GM12873 (cell line): ENCODE measurements around the gene C10orf71.

ENCODE experiments used
- TF ChIP-seq, protein P1 (sequence below): IDR thresholded peaks from 2 replicates; pipeline ENCODE4 v1.5.1; 2012; ENCODE audit warnings: low read depth, mild to moderate bottlenecking, moderate library complexity, low read length, control low read depth; ENCODE audit not compliant: insufficient read depth; ENCODE audit errors: missing control alignments

Gene C10orf71

DNA sequence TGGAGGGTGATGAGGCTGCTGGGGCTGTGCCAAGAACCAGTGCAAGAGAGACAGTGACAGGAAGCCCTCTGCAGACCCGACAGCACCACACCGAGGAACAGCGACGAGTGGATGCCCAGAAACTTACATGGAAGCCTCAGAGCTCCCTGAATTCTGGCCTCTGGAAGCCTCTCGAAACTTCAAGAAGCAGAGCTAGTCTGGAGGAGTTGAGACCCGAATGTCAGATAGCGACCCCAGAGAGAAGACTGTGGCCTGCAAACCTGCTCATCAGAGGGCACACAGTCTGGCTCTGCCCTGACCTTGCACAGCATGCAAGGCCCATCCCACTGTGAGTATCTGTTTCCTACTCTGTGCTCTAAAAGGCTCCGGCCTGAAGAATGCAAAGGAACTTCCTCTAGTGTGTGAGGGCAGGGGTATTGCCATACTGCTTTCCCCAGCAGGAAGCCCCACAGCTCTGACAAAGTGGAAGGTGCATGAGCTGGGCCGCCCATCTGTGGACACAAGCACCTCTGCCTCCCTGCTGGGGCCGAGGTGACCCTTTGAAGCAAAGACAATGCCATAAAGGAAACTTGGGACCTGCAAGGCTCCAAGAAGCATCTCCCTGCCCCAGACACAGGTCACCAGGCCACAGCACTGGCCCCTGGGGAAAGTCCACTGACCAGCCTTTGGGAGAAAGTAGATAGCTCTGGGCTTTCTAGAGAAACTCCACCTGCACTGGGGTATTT, 10.5 kb upstream of the C10orf71 start:
- TF ChIP-seq, protein P1, sequence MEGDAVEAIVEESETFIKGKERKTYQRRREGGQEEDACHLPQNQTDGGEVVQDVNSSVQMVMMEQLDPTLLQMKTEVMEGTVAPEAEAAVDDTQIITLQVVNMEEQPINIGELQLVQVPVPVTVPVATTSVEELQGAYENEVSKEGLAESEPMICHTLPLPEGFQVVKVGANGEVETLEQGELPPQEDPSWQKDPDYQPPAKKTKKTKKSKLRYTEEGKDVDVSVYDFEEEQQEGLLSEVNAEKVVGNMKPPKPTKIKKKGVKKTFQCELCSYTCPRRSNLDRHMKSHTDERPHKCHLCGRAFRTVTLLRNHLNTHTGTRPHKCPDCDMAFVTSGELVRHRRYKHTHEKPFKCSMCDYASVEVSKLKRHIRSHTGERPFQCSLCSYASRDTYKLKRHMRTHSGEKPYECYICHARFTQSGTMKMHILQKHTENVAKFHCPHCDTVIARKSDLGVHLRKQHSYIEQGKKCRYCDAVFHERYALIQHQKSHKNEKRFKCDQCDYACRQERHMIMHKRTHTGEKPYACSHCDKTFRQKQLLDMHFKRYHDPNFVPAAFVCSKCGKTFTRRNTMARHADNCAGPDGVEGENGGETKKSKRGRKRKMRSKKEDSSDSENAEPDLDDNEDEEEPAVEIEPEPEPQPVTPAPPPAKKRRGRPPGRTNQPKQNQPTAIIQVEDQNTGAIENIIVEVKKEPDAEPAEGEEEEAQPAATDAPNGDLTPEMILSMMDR: no peak

DNA sequence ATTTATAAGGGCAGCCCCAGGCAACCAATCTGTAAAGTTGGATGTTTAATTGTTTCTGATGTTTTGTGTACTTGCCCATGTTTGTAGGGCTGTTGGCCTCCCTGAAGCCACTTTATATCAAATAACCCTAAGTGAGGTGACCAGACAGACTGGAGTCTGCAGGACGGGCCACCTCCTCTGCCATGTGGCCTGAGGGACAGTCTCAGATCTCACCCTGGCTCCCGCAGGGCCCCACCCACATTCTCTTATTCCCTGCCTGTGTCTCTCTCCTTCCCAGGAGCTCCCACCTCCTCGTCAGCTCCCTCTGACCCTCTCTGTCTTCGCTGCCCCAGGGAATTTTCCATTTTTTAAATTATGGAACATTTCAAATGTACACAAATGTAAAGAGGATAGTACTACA, 9.5 kb upstream of the C10orf71 start:
- TF ChIP-seq, protein P1: no peak

DNA sequence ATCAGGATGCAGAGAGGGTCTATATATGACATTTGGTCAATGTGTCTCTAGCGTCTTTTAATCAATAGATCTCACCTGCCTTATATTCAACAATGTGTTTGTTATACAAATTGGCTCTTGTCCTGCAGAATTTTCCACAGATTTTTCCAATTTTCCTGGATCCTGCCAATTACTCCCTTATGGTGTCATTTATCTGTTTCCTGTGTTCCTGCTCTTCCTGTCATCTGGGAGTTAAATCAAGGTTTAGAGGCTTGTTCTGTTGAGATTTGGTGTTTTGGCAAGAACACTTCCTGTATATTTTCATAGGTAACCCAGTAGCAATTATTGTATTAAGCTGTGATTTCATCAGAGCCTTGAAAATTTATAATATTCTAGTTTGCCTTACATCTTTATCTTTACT, 8.8 kb upstream of the C10orf71 start:
- TF ChIP-seq, protein P1: no peak

DNA sequence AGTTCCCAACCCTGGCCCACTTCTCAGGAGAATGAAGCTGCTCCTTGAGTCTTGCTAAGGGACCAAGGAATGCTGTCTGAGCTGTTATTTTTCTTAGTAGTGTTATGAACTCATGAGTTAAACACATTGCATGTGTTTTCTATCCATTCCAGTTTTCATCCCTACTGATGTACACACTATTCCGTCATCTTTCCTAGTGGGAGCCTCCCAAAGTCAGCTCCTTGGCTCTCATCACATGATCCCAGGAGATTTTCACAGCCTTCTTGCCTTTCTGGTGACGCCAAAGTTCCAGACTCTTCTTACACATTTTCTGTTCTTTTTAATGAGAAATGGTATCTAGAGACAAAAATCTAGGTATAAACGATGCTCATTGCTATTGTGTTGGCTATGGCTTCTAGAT, 8.4 kb upstream of the C10orf71 start:
- TF ChIP-seq, protein P1: no peak

DNA sequence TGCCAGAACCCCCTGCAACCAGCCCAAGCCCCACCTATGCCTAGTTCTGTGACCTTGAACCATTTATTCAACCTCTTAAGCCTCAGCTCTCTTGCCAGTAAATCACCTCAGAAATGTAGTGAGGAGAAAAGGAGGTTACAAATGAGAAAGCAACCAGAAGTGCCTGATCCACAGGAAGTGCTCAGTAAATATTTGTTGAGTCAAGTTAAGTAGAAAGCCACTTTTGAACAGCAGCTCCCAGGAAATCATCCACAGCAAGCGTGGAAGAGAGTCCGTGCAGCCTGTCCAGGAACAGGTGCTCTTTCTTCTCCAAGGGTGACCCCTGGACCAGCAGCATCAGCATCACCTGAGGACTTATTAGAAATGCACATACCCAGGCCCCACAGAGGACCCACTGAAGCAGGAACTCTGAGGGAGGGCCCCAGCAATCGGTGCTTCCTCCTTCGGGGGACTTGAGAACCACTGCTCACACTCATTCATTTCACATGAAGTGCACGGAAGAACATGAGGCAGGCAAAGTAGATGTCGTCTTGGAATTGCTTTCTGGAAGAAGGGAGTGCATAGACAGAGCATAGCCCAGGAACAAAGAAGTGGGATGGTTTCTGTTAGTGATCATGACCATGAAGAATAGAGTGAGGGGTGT, 6.3 kb upstream of the C10orf71 start:
- TF ChIP-seq, protein P1: no peak

DNA sequence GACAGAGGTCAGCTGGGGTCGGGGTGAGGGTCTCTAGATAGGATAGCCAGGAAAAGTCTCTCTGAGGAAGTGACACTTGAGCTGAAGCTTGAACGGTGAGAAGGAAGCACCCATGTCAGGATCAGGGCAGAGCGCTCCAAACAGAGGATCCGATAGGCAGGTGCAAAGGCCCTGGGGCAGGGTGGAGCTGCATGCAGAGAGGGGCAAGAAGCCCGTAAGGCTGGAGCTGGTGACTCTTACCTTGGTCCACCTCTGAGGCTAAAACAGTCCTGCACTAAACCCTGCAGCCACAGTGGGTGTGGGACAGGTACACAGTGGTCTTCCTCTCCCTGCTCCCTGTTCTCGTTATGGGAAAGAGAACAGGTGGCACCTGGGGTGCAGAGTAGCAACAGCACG, 5.8 kb upstream of the C10orf71 start:
- TF ChIP-seq, protein P1: no peak

DNA sequence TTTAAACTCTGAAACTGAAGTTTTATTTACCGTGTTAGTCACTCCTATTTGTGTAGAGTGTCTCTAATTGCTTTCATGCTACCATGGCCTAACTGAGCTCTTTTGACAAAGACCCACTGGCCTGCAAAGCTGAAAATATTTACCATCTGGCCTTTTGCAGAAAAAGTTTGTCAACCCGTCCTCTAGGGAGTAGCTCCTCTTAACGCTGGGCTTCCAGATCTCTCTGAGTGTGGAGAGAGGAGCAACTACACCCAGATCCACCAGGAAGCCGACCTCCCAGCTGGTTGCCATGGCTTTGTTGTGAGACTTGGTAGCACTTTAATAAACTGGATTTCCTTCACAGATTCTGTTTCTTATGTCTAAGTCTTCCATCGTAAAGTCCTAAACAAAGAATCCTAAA, 4.2 kb upstream of the C10orf71 start:
- TF ChIP-seq, protein P1: no peak
